NOMO-1 treated with DMSO at 0.1 percent for 48 hours (cell line): ENCODE results near the gene CDKAL1.

ENCODE experiments used
- DNase-seq: peaks from one replicate; lab custom pipeline; 2025; ENCODE audit not compliant: unreplicated experiment; lab: John Stamatoyannopoulos, UW

CDKAL1 gene

GRCh38 chr6:20670750-20671149, 136.5 kb downstream of the CDKAL1 start:
- DNase-seq, result no peak

DNA sequence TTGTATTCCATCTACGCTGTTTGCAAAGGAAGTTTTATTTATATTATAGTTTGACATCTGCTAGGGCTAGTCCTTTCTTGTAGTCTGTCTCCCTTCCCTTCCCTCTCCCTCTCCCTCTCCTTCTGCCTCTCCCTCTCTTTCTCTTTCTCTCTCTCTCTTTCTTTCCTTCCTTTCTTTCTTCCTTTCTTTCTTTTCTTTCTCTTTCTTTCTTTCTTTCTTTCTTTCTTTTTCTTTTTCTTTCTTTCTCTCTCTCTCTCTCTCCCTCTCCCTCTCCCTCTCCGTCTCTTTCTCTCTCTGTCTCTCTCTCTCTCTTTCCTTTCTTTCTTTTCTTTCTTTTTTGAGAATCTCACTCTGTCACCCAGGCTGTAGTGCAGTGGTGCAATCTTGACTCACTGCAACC, 137.8 kb downstream of the CDKAL1 start:
- DNase-seq, result no peak

- no peak for DNase-seq
These were observed 139.2 kb downstream of the CDKAL1 start for GRCh38 chr6:20673458-20673857.

DNA sequence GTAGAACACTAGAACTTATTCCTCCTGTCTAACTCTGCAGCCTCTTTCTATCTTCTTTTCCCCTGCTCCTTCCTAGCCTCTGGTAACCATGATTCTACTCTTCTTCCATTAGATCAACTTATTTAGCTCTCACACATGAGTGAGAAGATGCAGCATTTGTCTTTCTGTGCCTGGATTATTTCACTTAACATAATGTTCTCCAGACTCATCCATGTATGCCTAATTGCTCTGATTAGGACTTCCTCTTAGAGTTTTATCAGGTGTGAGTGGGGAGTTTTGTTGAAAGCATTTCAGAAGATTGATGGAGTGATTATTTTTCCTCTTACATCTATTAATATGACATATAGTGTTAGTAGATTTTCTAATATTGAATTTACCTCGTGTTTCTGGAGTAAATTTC, 140.4 kb downstream of the CDKAL1 start:
- DNase-seq, result no peak

GRCh38 chr6:20678831-20679352, 144.6 kb downstream of the CDKAL1 start:
- no peak for DNase-seq

DNA sequence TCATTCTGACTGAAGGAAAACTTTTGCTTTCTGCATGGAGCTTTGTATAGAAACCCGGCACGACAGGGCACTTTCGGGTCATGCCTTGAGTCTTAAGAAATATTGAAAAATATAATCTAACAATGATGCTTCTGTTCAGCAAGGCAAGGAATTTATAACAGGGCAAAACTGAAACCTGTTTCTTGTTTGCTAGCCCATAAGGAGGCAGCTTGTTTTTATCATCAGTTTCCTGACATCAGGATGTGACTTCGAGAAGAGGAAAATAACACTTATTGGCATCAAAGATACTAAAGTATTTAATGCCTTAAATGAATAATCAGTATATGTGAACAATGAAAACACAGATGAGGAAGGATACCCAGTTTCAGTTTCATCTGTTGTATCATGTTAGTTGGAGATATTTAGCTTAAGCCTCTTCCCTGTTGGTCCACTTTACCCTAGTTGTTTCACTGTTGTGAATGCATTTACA, 146.5 kb downstream of the CDKAL1 start:
- DNase-seq, result peak; percentile 31

DNA sequence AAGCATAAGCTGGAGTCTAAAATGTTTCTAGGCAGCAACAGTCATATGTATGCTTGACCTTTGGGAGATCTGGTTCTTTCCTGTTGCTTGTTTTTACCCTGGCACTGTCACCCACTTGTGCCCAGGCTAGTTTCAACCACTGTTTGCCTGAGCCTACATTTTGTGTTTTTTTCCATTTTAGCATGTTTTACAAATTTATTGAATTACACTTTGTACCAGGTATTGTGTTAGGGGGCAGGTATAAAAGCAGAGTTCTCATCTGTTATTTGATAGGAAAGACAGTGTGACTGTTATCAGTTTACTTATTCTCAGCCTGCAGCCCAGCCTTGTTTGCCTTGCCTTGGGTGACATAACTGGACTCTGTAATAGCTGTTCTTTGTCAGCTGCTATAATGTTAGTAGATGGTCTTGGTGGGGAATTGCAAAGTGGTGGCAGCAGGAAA, 147.0 kb downstream of the CDKAL1 start:
- DNase-seq, result no peak

DNA sequence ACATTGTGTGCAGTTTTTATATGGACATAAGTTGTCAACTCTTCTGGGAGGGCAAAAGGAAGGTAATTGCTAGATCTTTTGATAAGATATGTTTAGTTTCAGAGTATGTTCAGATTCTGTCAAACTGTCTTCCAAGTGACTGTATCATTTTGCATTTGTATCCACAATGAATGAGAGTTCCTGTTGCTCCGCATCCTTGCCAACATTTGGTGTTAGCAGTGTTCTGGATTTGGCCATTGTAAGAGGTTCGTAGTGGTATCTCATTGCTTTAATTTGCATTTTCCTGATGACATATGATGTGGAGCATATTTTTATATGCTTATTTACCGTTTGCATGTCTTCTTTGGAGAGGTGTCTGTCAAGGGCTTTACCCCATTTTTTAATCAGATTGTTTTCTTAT, 150.2 kb downstream of the CDKAL1 start:
- no peak for DNase-seq

GRCh38 chr6:20686142-20686541, 151.9 kb downstream of the CDKAL1 start:
- DNase-seq, result no peak

GRCh38 chr6:20687494-20687893, 153.2 kb downstream of the CDKAL1 start:
- DNase-seq, result no peak

GRCh38 chr6:20688710-20689500, 154.6 kb downstream of the CDKAL1 start:
- no peak for DNase-seq

GRCh38 chr6:20691185-20691584, 156.9 kb downstream of the CDKAL1 start:
- DNase-seq, result no peak

- DNase-seq, result no peak
These were observed 157.8 kb downstream of the CDKAL1 start for GRCh38 chr6:20692023-20692422.

GRCh38 chr6:20693466-20694063, 159.3 kb downstream of the CDKAL1 start:
- DNase-seq, result peak; percentile 8

DNA sequence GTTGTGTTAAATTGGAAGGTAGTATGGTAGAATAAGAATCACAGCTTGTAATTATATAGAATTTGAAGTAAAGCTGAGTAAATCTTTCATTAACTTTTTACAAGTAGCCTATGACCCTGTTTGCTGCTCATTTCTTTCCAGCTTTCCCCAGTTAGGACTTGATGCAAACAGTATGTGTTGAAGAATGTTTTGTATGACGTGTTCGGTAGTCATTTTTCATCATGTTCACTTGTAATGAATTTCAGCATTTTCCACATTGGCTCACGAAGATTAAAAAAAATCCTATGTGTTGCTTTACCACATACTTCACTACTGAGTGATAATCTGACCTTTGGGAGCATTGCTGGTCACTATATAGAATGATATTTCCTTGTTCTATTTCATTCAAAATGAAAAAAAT, 162.4 kb downstream of the CDKAL1 start:
- DNase-seq, result no peak

GRCh38 chr6:20698675-20699074, 164.4 kb downstream of the CDKAL1 start:
- DNase-seq, result no peak

DNA sequence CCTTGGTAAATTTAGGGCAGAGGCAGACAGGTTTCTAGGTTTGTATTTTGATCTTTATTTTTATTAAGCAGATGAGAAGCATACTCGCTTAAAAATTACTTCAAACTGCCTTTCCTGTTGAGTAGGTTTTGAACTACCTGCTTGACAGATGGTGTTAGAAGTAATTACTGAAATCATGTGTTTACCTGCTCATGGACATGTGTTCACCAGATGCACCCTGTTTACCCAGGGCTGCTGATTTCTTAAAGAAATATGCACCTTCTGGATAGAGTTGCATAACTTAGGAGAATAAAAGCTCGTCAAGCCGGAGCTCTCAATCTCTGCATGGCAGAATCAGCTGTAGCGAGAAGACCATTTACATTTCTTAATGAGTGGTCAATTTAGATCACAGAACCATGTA, 165.1 kb downstream of the CDKAL1 start:
- DNase-seq, result no peak

DNA sequence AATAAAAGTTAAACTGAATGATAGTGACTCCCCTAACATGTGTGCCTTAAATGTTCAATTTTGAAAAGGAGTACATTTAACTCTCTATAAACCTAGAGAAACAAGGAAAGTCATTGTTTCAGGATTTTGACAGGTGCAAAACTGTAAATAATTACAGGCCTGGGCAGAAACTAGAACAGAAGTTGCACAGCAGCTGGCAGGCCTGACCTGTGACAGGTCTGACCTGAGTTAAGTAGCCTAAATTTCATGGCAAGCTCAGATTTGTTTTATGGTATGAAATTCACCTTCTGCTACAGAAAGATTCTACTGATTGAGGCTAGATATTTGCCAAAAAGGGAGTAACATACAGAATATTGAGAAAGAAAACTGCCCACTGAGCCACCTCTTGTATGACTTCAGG, 166.1 kb downstream of the CDKAL1 start:
- no peak for DNase-seq

- DNase-seq, result no peak
These were observed 168.1 kb downstream of the CDKAL1 start for GRCh38 chr6:20702366-20702765.

DNA sequence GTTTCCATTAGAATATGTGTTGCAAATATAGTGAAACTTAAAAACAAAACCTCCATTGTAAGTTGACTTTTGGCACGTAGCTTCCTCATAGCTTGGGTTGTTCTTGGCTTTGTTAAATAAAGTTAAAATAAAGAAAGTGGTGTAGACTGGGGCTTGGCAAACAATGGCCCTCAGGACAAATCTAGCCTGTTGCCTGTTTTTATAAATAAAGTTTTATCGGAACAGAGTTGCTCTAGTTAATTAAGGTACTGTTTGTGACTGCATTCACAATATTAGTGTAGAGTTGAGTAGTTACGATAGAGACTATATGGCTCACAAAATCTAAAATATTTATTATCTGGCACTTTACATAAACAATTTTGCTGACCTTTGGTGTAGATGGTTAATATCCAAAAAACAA, 168.8 kb downstream of the CDKAL1 start:
- DNase-seq, result no peak

DNA sequence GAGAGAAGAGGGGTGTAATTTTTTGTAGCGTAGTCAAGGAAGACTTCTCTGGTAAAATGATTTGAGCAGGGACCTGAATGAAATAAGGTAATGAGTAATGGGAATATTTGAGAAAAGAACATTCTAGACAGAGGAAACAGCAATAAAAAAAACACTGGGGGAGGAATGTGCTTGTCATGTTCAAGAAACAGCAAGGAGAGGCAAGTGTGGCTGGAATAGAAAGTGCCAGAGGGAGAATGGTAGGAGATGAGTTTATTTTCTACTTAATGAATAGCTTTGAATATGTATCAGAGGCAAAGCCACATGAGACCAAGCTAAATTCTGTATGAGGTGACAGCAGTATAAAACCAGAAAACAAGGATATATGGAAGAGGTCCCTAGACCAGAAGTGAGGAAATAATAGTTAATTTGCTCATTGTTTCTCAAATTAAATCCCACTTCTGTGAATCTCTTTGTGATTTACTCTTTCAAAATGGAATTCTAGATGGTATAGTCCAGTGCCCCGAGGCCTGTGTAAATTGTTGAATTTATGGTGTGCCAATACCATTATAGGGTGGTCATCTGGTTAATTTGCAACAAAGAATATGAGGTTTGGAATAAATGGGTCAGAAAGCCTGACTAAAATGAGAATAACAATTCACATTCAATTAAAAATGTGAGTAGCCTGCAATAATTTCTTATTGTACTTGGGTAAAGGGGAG, 170.2 kb downstream of the CDKAL1 start:
- DNase-seq, result no peak

- DNase-seq, result no peak
These were observed 171.5 kb downstream of the CDKAL1 start for GRCh38 chr6:20705741-20706140.
